SU-DHL-6 (cell line): ENCODE measurements around the gene SERPINA6.

ENCODE experiments used
- H2AFZ ChIP-seq: fragments of 200-600 bp; sonication (generic); 2 replicates; pipeline ENCODE4 v1.6.1; 2014; ENCODE audit warnings: low read depth, mild to moderate bottlenecking, moderate library complexity, mixed read lengths, antibody characterized with exemption, low read length; ENCODE audit not compliant: severe bottlenecking
- H3F3A ChIP-seq: fragments of 200-600 bp; shearing (Covaris generic); 2 replicates; pipeline ENCODE4 v1.6.0; 2016; ENCODE audit warnings: antibody characterized with exemption, mild to moderate bottlenecking; ENCODE audit not compliant: insufficient read depth
- H3K27ac ChIP-seq: fragments of 200-600 bp; sonication (generic); 2 replicates; pipeline ENCODE4 v1.5.1; 2016; ENCODE audit warnings: low read depth, mild to moderate bottlenecking, low read length, moderate library complexity, mixed read lengths
- H3K27me3 ChIP-seq: fragments of 200-600 bp; sonication (generic), shearing (Covaris generic); 2 replicates; pipeline ENCODE4 v1.6.0; 2014; ENCODE audit warnings: mild to moderate bottlenecking, low read length
- H3K36me3 ChIP-seq: fragments of 200-600 bp; sonication (generic); 2 replicates; pipeline ENCODE4 v1.6.1; 2014; ENCODE audit warnings: mild to moderate bottlenecking, low read length, mixed read lengths
- H3K4me2 ChIP-seq: fragments of 300-600, 200-600 bp; shearing (Covaris generic), sonication (generic); 2 replicates; pipeline ENCODE4 v1.6.0; 2014; ENCODE audit warnings: low read length, low read depth, mild to moderate bottlenecking; ENCODE audit not compliant: poor library complexity, severe bottlenecking
- H3K4me3 ChIP-seq: fragments of 200-600 bp; sonication (generic); 2 replicates; pipeline ENCODE4 v1.5.1; 2014; ENCODE audit warnings: antibody characterized with exemption, low read length, mild to moderate bottlenecking, mixed read lengths; ENCODE audit not compliant: insufficient read depth, poor library complexity, severe bottlenecking
- H3K79me2 ChIP-seq: fragments of 200-600 bp; sonication (generic); 2 replicates; pipeline ENCODE4 v1.6.1; 2014; ENCODE audit warnings: mild to moderate bottlenecking, low read length, moderate library complexity; ENCODE audit not compliant: insufficient read depth
- H3K9ac ChIP-seq: fragments of 200-600 bp; sonication (generic); 2 replicates; pipeline ENCODE4 v1.7.0; 2014; ENCODE audit warnings: mild to moderate bottlenecking, low read length
- H3K9me2 ChIP-seq: fragments of 200-600 bp; sonication (generic); replicated peaks from 2 replicates; pipeline ENCODE4 v1.6.1; 2014; ENCODE audit warnings: low read length; ENCODE audit not compliant: insufficient read depth
- H3K9me3 ChIP-seq: fragments of 200-600 bp; sonication (generic); 2 replicates; pipeline ENCODE4 v1.6.1; 2014; ENCODE audit warnings: low read length, mixed read lengths; ENCODE audit not compliant: insufficient read depth
- H4K20me1 ChIP-seq: fragments of 200-600 bp; sonication (generic); 2 replicates; pipeline ENCODE4 v1.6.1; 2014; ENCODE audit warnings: low read depth, mild to moderate bottlenecking, antibody characterized with exemption, low read length, moderate library complexity, mixed read lengths
- CTCF ChIP-seq: fragments of 200-600 bp; sonication (generic); IDR thresholded peaks from one replicate; pipeline ENCODE4 v1.5.1; 2017; ENCODE audit warnings: antibody characterized with exemption, mild to moderate bottlenecking, low read length, moderate library complexity; ENCODE audit not compliant: insufficient read depth, poor library complexity, severe bottlenecking
- EZH2phosphoT487 ChIP-seq: fragments of 200-600 bp; sonication (generic), shearing (Covaris generic); conservative IDR thresholded peaks from 2 replicates; pipeline ENCODE4 v1.6.1; 2018; ENCODE audit warnings: mild to moderate bottlenecking, antibody characterized with exemption, low read length, moderate library complexity, mixed read lengths

SERPINA6 gene

DNA sequence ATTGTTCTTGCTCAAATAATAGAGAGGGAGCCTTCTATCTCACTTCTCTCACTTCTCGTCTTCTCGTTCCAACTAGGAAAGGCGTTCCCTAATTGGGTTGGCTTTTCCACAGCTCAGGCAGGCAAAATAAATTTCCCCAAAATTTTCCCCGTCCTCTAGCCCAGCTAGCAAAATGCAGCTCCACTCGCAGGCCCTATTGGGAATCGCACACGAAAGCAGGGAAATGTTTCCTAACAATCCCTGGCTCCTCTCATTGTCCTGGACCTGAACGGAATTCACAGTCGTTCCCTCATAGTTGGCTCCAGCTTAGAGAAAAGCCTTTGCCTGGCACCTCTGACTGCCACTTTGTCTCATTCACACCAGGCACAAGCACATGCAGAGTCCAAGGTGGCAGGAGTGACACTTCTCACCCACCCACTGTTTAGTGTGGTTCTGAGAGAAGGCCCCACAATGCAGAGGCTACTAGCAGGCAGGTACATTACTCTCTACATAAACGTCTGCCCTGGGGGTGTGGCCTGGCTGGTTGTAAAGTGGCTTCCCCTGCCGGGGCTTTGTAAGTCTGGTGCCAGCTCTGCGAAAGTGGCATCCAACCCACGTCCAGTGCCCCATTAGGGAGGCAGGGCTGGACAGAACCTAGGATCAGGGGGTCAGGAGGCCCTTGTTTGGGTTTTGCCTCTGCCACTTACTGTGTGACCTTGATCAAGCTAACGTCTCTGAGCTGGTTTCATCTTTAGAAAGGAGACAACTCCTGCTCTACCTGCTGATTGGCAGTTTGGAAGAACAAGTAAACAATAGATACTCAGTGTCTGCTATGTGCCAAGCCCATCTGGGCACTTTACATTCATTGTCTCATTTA, 34.3 kb downstream of the SERPINA6 start:
- H3K9me3 ChIP-seq, result no peaks in the 10 kb centered on the region
- TF ChIP-seq EZH2phosphoT487, result no peak
- no peak for TF ChIP-seq CTCF
- no peaks in the 10 kb centered on the region for H3K36me3 ChIP-seq
- no peak overlapping the region for H3K4me3 ChIP-seq
- H3K9me2 ChIP-seq, result no peaks in the 10 kb centered on the region
- no peaks in the 10 kb centered on the region for H3K27me3 ChIP-seq
- no peak overlapping the region for H3K9ac ChIP-seq
- H3K27ac ChIP-seq, result no peak overlapping the region
- no peaks in the 10 kb centered on the region for H3K79me2 ChIP-seq
- no peaks in the 10 kb centered on the region for H3F3A ChIP-seq
- no peak overlapping the region for H3K4me2 ChIP-seq
- H2AFZ ChIP-seq, result no peak overlapping the region
- no peaks in the 10 kb centered on the region for H4K20me1 ChIP-seq

DNA sequence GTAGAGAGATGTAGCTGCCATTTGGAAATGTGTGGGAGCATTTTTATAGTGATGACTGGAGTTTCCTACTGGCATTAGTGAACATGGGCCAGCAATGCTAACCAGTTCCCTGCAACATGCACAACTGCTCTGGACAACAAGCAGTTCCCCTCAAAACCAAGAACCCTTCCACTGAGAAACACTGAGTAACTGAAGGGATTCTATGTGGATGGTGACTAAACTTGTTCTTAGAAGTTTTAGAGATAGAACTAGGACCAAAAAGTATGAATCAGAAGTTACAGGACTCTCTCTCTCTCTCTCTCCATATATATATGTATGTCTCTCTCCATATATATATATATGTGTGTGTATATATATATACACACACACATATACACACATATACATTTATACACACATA, 38.0 kb downstream of the SERPINA6 start:
- Histone ChIP-seq H3K36me3 (no peaks in the 10 kb centered on the region), H3K9me2 (no peaks in the 10 kb centered on the region), H3K79me2 (no peaks in the 10 kb centered on the region), H3K27me3 (no peaks in the 10 kb centered on the region), H3F3A (no peaks in the 10 kb centered on the region), H3K27ac (no peak overlapping the region), H4K20me1 (no peaks in the 10 kb centered on the region), H3K9me3 (no peaks in the 10 kb centered on the region), H2AFZ (no peak overlapping the region), H3K9ac (no peak overlapping the region), H3K4me3 (no peak overlapping the region), H3K4me2 (no peak overlapping the region)
- TF ChIP-seq CTCF, result no peak
- TF ChIP-seq EZH2phosphoT487, result no peak

DNA sequence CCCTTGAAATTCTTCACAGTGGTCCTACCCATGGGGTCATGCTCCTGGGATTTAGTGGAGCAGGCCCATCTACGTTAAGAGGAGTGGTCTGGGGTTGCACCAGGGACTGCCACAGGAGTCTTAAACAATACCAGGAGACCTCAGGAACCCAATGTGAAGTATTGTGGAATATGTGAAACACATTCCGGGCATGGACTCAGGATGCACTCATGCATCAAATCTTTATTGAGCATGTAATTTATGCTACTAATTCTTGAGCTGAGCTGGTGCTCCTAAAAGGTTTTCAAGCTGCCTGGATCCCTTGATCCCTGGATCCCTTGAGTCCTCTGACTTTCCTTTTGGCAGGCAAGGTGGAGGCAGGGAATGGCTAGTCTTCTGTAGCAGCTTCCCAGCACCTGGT, 38.9 kb downstream of the SERPINA6 start:
- no peak overlapping the region for H2AFZ ChIP-seq
- no peaks in the 10 kb centered on the region for H3K9me2 ChIP-seq
- no peaks in the 10 kb centered on the region for H3K9me3 ChIP-seq

More for the DNA sequence above, 38.9 kb downstream of the SERPINA6 start:
- no peaks in the 10 kb centered on the region for H3K27me3 ChIP-seq
- TF ChIP-seq CTCF (no peak), EZH2phosphoT487 (no peak)
- H3K9ac ChIP-seq, result no peak overlapping the region
- no peak overlapping the region for H3K4me2 ChIP-seq
- no peaks in the 10 kb centered on the region for H3K36me3 ChIP-seq
- no peaks in the 10 kb centered on the region for H3F3A ChIP-seq
- no peak overlapping the region for H3K27ac ChIP-seq
- no peaks in the 10 kb centered on the region for H4K20me1 ChIP-seq
- no peaks in the 10 kb centered on the region for H3K79me2 ChIP-seq
- H3K4me3 ChIP-seq, result no peak overlapping the region
